K562 (cell line): ENCODE results near the gene C2CD5. TPM values are rescaled to one million over a fixed set of nuclear protein-coding genes. Genes with fewer than 3 reads are reported as not detected.

Experiments used
- ATAC-seq: fragments of 200-7000 bp; cut with Tn5 transposase; 3 replicates; pipeline ENCODE4 v1.9.1; 2020; ENCODE audit warnings: moderate library complexity
- BruUV-seq: library from RNA; stranded (reverse); fragments of 400-500 nt; replicated peaks from 2 replicates; lab custom pipeline; 2021; lab: Mats Ljungman, UMichigan
- CTCF ChIA-PET: fragments of 300-600 bp; formaldehyde crosslinking; extraction: SDS; loops from one replicate; lab custom pipeline; 2021; ENCODE audit warnings: low intra/inter-chr PET ratio; lab: Yijun Ruan, JAX
- POLR2A ChIA-PET: fragments of 300-600, 350-650 bp; sonication (Branson Sonifier 250); formaldehyde crosslinking; extraction: SDS; loops from one replicate; lab custom pipeline; 2021; ENCODE audit warnings: antibody characterized with exemption, inconsistent platforms; lab: Yijun Ruan, JAX
- DNase-seq, 4 experiments: peaks; one replicate each; pipeline versions ENCODE4 v3.0.0 to v3.0.0-alpha.2; 2011 to 2018; ENCODE audit warnings: low spot score in 3 of 4, mixed read lengths in 3 of 4; ENCODE audit errors: extremely low read depth in 1 of 4
- FAIRE-seq: peaks from 2 replicates; lab custom pipeline; 2011; peaks lifted over from hg19 to GRCh38; lab: Jason Lieb, UNC
- H2AFZ ChIP-seq: 2 replicates; pipeline ENCODE4 v1.6.0; 2011; ENCODE audit warnings: low read depth, low read length, control low read depth, inconsistent platforms
- H3K27ac ChIP-seq: fragments of 200-600 bp; 3 replicates; pipeline ENCODE4 v1.8.0; 2011; ENCODE audit warnings: low read depth, mild to moderate bottlenecking, control low read depth, inconsistent platforms, low read length, moderate library complexity, mixed read lengths; ENCODE audit errors: extremely low read depth
- H3K27me3 ChIP-seq, 2 experiments: fragments of 300-600 bp in 1 of 2; 2 replicates in 1 of 2; 3 replicates in 1 of 2; pipeline versions ENCODE4 v1.6.0 to v1.8.0; 2011; ENCODE audit warnings: inconsistent platforms in 2 of 2, low read length in 2 of 2, mild to moderate bottlenecking in 1 of 2, mixed read lengths in 1 of 2, moderate library complexity in 1 of 2; ENCODE audit not compliant: control insufficient read depth in 2 of 2, insufficient read depth in 2 of 2
- H3K36me3 ChIP-seq: fragments of 300-600 bp; 3 replicates; pipeline ENCODE4 v1.8.0; 2011; ENCODE audit warnings: mild to moderate bottlenecking, low read length, inconsistent platforms; ENCODE audit not compliant: control insufficient read depth, insufficient read depth
- H3K4me1 ChIP-seq, 2 experiments: fragments of 200-600 bp in 1 of 2; replicated peaks in 1 of 2; 2 replicates in 1 of 2; 3 replicates in 1 of 2; pipeline versions ENCODE4 v1.5.1 to v1.8.0; 2011; ENCODE audit warnings: inconsistent platforms in 2 of 2, low read length in 2 of 2, mild to moderate bottlenecking in 1 of 2, mixed read lengths in 1 of 2, moderate library complexity in 1 of 2; ENCODE audit not compliant: control insufficient read depth in 2 of 2, insufficient read depth in 2 of 2
- H3K4me2 ChIP-seq: 2 replicates; pipeline ENCODE4 v1.6.1; 2011; ENCODE audit warnings: low read length, control low read depth, inconsistent platforms, mixed read lengths; ENCODE audit not compliant: insufficient read depth
- H3K4me3 ChIP-seq: fragments of 200-600 bp; sonication (generic), shearing (Covaris generic); 2 replicates; pipeline ENCODE4 v1.5.1; 2016; ENCODE audit warnings: control low read depth, inconsistent platforms
- H3K79me2 ChIP-seq: fragments of 200-600 bp; 3 replicates; pipeline ENCODE4 v1.8.0; 2011; ENCODE audit warnings: low read length, inconsistent platforms; ENCODE audit not compliant: control insufficient read depth, insufficient read depth
- H3K9ac ChIP-seq, 2 experiments: 2 replicates each; pipeline versions ENCODE4 v1.6.0 to v1.6.1; 2011; ENCODE audit warnings: low read depth in 2 of 2, low read length in 2 of 2, control low read depth in 1 of 2, inconsistent platforms in 1 of 2, mild to moderate bottlenecking in 1 of 2, mixed read lengths in 1 of 2; ENCODE audit not compliant: insufficient read depth in 1 of 2
- H3K9me1 ChIP-seq: one replicate; pipeline ENCODE4 v1.6.0; 2011; ENCODE audit warnings: inconsistent platforms, mild to moderate bottlenecking, low read length, moderate library complexity; ENCODE audit not compliant: control insufficient read depth, insufficient read depth
- H3K9me3 ChIP-seq: replicated peaks from 2 replicates; pipeline ENCODE4 v1.5.1; 2011; ENCODE audit warnings: low read depth, low read length, inconsistent platforms; ENCODE audit not compliant: control insufficient read depth, insufficient read depth
- H4K20me1 ChIP-seq: replicated peaks from 2 replicates; pipeline ENCODE4 v1.6.1; 2011; ENCODE audit warnings: low read length, inconsistent platforms, mixed read lengths; ENCODE audit not compliant: control insufficient read depth, insufficient read depth
- CBX8 ChIP-seq: fragments of 200-600 bp; sonication (generic); IDR thresholded peaks from 2 replicates; pipeline ENCODE4 v1.6.1; 2012; ENCODE audit warnings: borderline replicate concordance, mixed run types, low read depth, mild to moderate bottlenecking, moderate library complexity, mixed read lengths, low read length, control low read depth, inconsistent platforms; ENCODE audit not compliant: poor library complexity, severe bottlenecking; ENCODE audit errors: extremely low read depth
- CTBP1 ChIP-seq: fragments of 450-650 bp; IDR thresholded peaks from 2 replicates; pipeline ENCODE4 v1.6.1; 2016; ENCODE audit warnings: borderline replicate concordance
- EHMT2 ChIP-seq: fragments of 450-650 bp; IDR thresholded peaks from 2 replicates; pipeline ENCODE4 v1.6.1; 2018; ENCODE audit warnings: antibody characterized with exemption
- FOXP4 ChIP-seq: sonication (generic); formaldehyde crosslinking; IDR thresholded peaks from 2 replicates; pipeline ENCODE4 v1.8.0; 2022; ENCODE audit warnings: mild to moderate bottlenecking, missing genetic modification reagents, borderline replicate concordance
- HLTF ChIP-seq: fragments of 450-650 bp; IDR thresholded peaks from 2 replicates; pipeline ENCODE4 v1.6.1; 2016
- PURB ChIP-seq: sonication (generic); formaldehyde crosslinking; IDR thresholded peaks from 2 replicates; pipeline ENCODE4 v1.9.0; 2021; ENCODE audit warnings: low read depth, mild to moderate bottlenecking, missing genetic modification reagents
- RBM39 ChIP-seq: fragments of 200-400 bp; formaldehyde crosslinking; optimal IDR thresholded peaks from 2 replicates; pipeline ENCODE3; 2018; ENCODE audit warnings: low read depth, low read length
- ZBTB5 ChIP-seq: fragments of 450-650 bp; IDR thresholded peaks from 2 replicates; pipeline ENCODE4 v1.6.1; 2017; ENCODE audit warnings: antibody characterized with exemption
- ZEB2 ChIP-seq: fragments of 450-650 bp; IDR thresholded peaks from 2 replicates; pipeline ENCODE4 v1.6.1; 2016
- ZNF121 ChIP-seq: sonication (generic); formaldehyde crosslinking; conservative IDR thresholded peaks from 2 replicates; pipeline ENCODE4 v1.8.0; 2022; ENCODE audit warnings: missing genetic modification reagents
- ZNF717 ChIP-seq: fragments of 250-450 bp; sonication (Bioruptor Pico); IDR thresholded peaks from 2 replicates; pipeline ENCODE4 v1.5.0; 2021
- WGBS: fragments of 100-300 bp; shearing (Covaris generic); methylation state at CpG from one replicate; pipeline ENCODE4 v1.1.6; 2016; ENCODE audit warnings: low coverage, mixed read lengths; ENCODE audit not compliant: insufficient coverage; ENCODE audit errors: missing lambda C conversion rate; 5-methylcytosine and 5-hydroxymethylcytosine counted together
- in situ Hi-C: fragments of 300-500 bp; cut with MboI; formaldehyde crosslinking; loops from 4 replicates; pipeline ENCODE4 v1.15.0; 2018; ENCODE audit warnings: inconsistent platforms, mixed read lengths
- intact Hi-C: fragments of 100-400 bp; cut with micrococcal nuclease; formaldehyde crosslinking; loops from 2 replicates; pipeline ENCODE4 v1.14.2; 2022
- polyA plus RNA-seq, 8 experiments: library from polyadenylated mRNA; depleted of rRNA in 4 of 8; stranded (reverse) in 5 of 8; unstranded in 3 of 8; fragments of >200 nt; fragmentation: Nextera tagmentation in 2 of 8; fragmentation: Illumina TruSeq in 1 of 8; extraction: Ambion mirVana in 2 of 8; extraction: Trizol in 1 of 8; gene quantifications; 2 replicates each; pipeline versions ENCODE4 v1.2.1 to v1.2.3, GENCODE V29; 2011 to 2014; ENCODE audit warnings: inconsistent platforms in 1 of 8, missing spikeins in 1 of 8
- total RNA-seq, 7 experiments: library from RNA; depleted of rRNA in 6 of 7; stranded (reverse); fragments of >200 nt in 6 of 7; fragmentation: Illumina TruSeq in 2 of 7; extraction: Trizol in 2 of 7; gene quantifications; 2 replicates each; pipeline versions ENCODE4 v1.2.1 to v1.2.3, GENCODE V29; 2011 to 2021; ENCODE audit warnings: low replicate concordance in 1 of 7

C2CD5 gene
- total and polyA plus RNA-seq, 9 of the 15 experiments (the other 6 are each of a cell fraction or from before 2014, with no cell fraction given): 5.1 to 24.1 (median 14.3) TPM

- no peak for ATAC-seq
- in situ Hi-C loops: no loop called here
Measured at GRCh38 chr12:22408610-22409376, 135.5 kb downstream of the C2CD5 start.

More at GRCh38 chr12:22408610-22409376, 135.5 kb downstream of the C2CD5 start:
- intact Hi-C loops: no loop called here
- FAIRE-seq (no peak), DNase-seq (peak in 1 of 4 experiments; percentile 2)
- Histone ChIP-seq H3K9me1 (no peaks in the 10 kb centered on the region), H4K20me1 (no peaks in the 10 kb centered on the region), H3K9ac (no peak overlapping the region), H3K4me2 (no peak overlapping the region; the same call in 1 of the 2 replicates), H3K27ac (no peak overlapping the region), H3K27me3 (peaks cover 3 to 7% of the 10 kb centered on the region in 2 experiments; a peak in 1 of 5 replicates), H3K4me1 (no peaks in the 10 kb centered on the region), H2AFZ (no peak overlapping the region), H3K9me3 (no peaks in the 10 kb centered on the region), H3K4me3 (no peak overlapping the region), H3K36me3 (no peaks in the 10 kb centered on the region), H3K79me2 (no peaks in the 10 kb centered on the region)
- BruUV-seq: no TSS peak
- 3% methylated on average over 4 of the region's 8 CpGs for WGBS
- TF ChIP-seq ZNF121 (CRISPR knock-in tag) (no peak), PURB (CRISPR knock-in tag) (no peak), ZEB2 (no peak), ZNF717 (CRISPR knock-in tag) (no peak), CTBP1 (no peak), CBX8 (no peak), ZBTB5 (no peak), HLTF (no peak), FOXP4 (no peak), EHMT2 (no peak), RBM39 (no peak)
- CTCF ChIA-PET: no interaction called here
- POLR2A ChIA-PET: no interaction called here
